Measurements from ENCODE around the gene PRKG1.

DNA sequence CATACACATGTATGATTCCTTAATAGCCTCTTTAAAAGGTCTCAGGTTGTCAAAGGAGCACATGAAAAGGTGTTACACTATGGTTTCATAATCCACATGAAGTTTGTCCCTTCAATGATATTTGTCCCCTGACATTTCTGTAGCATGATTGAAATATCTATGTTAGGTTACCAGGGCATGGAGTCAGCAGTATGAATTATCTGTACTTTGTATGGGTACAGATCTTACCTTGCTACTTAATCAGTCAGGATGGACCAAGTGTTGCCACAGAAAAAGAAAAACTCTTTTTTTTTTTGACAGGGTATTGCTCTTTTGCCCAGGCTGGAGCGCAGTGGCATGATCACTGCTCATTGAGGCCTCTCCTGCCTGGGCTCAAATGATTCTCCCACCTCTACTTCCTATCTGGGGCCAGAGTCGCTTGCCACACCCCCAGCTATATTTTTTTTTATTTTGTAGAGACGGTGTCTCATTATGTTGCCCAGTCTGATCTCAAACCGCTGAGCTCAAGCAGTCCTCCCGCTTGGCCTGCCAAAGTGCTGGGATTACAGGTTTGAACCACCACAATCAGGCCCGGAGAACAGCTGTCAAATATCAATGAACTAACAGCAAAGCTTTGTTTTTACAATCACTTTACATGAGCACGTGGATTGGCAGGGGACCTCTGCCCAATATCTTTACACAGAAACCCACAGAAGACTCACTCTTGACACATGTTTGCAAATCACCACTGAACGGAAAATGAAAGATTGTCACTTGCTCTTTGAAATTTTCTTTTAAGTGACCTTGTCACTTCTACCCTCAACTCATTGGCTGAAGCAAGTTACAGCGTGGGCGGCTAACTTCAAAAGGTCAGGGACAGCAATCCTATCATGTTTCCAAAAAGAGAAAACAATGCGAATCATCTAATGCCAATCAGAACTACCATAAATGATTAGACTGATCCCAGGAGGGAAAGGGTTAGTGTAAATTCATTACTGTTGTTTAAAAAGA lies 140.2 kb downstream of the PRKG1 start:
- no peak for TF ChIP-seq POLR2A (IDR thresholded peaks at IDR 0.05)
- TF ChIP-seq, protein P1, sequence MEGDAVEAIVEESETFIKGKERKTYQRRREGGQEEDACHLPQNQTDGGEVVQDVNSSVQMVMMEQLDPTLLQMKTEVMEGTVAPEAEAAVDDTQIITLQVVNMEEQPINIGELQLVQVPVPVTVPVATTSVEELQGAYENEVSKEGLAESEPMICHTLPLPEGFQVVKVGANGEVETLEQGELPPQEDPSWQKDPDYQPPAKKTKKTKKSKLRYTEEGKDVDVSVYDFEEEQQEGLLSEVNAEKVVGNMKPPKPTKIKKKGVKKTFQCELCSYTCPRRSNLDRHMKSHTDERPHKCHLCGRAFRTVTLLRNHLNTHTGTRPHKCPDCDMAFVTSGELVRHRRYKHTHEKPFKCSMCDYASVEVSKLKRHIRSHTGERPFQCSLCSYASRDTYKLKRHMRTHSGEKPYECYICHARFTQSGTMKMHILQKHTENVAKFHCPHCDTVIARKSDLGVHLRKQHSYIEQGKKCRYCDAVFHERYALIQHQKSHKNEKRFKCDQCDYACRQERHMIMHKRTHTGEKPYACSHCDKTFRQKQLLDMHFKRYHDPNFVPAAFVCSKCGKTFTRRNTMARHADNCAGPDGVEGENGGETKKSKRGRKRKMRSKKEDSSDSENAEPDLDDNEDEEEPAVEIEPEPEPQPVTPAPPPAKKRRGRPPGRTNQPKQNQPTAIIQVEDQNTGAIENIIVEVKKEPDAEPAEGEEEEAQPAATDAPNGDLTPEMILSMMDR (IDR thresholded peaks at IDR 0.05): no peak
- TF ChIP-seq EP300 (IDR thresholded peaks at IDR 0.05): no peak
- no peak for TF ChIP-seq POLR2AphosphoS5 (IDR thresholded peaks at IDR 0.05)
